ENCODE data around the gene SCD5.

Gene SCD5

DNA sequence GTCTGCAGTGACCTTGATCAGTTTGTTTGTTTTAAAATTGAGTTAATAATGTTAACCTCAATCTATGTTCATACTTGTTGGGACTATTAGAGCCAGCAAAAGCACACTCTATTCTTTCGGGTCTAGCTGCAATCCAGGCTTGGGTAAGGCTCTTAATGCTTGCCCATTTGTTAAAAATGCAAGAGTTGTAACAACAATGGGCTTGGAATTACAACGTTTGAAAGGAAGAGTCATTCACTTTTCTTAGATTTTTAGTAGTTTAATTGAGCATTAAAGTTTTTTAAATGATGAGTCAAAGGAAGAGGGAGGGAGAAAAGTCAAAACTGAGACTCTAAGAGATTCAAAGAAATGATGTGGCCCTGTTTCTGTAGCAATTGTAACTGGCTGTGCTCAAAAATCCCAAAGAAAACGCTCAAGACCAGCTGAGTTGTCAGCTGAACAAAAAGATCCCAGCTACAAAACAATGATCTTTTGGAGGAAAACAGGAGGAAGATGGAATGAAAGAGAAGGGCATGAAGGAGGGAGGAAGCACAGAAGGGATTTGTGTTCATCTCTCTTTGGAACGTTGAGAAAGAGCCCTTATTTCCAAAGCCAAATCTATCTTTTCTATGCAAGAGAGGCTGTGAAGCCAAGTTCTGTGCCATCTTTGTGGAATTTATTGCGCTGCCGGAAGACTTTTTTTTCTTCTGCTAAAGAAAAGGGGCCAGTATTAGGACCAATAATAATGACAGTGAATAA, 5.5 kb downstream of the SCD5 start:
- no peak for DNase-seq

DNA sequence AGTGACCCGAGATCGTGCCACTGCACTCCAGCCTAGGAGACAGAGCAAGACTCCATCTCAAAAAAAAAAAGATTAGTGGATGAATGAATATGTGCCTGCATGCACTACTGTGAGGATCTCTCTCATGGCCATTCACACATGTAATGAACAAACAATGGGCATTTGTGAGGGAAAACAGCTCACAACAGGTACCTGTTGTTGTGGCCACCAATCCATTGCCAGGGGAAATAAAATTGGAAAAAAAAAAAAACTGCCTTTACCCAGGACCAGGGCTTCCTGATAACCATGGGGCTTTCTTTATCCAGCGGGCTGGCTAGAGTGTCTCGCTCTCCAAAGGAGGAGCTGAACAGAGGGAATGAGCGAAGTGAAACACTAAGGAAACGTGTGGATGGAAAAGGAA, 7.4 kb downstream of the SCD5 start:
- no peak for DNase-seq

DNA sequence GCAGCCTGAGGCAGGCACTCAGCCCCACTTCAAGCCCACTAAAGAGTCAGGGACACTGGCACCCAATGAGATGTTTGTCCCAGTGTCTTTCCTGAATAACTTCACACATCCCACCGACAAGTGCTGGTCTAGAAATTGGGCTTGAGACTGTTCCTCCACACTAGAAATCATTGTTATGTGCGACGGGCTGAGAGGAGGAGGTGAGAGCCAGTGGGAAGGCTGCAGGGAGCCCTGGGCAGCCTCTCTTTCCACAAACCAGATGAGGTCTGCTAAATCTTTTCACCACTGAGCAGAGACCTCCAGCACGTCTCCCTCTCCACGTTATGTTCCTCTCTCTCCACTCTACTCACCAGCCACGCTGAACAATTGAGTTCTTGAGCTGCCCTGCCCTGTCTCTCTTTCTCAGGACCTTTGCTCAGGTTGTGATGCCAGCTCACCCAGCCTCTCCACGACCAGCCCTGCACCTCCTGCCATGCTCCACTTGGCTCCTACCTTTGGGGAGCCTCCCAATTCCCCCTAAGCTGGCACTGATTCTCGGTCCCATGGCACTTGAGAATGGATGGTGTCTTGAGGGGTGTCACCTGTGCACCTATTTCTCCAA, 8.4 kb downstream of the SCD5 start:
- no peak for DNase-seq

DNA sequence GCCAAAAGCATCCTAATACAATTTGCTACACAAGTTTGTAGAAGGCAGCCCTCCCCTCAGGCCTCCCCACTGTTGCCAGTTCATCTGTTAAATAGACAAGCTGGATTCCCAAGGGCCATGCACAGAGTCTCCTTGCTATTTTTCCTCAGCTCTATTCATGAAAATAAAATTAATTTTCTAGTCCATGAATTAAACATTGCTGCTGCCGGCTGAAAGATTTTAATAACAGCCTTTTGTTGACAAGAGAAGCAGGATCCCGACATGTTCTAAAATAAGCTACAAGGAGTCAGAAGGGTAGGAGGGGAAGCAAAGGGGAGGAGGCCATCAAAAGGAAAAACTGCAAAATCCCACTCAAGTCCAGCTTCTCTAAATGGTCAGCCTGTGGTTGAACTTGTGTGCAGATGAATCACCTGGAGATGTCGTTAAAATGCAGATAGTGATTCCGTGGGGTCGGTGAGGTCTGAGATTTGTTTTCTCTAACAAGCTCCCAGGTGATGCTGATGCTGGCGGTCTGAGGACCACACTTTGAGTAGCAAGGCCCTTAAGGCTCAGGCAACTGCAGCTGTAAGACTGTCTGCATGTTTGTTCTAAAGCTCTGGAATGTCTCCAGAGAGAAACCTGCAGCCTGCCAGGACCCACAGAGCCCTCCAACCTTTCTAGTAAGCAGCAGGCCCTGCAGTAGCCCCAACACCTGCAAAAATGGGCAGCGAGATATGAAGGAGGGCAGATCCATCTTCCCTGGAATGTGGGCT, 9.4 kb downstream of the SCD5 start:
- no peak for DNase-seq

DNA sequence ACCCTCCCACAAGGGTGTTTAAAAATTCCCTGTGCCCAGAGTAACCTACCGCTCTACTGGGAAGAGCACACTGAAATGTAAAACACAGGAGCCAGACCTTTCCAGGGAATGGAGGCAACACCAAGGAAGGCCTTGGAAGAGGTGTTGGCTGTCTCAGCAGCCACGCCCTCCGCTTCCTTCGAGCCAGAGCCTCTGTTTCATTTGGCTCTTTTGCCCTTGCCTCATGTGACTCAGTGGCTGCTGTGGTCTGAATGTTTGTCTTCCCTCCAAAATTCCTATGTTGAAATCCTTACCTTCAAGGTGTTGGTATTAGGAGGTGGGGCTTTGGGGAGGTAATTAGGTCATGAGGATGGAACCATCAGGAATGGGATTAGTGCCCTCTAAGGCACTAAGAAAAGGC, 11.3 kb downstream of the SCD5 start:
- DNase-seq: no peak

DNA sequence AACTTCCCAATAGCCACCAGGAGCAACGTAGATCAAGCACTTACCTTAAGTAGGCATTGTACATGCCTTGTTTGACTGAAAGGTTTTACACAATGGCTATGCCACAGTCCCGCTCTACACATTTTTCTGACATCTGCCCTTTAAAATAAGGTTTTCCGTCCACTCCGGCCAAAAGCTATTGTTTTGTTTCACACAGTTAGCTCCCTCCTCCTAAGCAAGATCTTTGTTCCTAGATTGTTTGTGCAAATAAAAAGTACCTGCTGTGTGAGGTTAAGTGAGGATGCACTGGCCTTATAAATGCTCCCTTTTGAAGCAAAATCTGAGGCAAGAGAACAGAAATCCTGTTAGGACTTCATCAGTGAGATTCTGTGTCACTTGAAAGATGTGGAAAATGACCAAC, 11.8 kb downstream of the SCD5 start:
- no peak for DNase-seq

DNA sequence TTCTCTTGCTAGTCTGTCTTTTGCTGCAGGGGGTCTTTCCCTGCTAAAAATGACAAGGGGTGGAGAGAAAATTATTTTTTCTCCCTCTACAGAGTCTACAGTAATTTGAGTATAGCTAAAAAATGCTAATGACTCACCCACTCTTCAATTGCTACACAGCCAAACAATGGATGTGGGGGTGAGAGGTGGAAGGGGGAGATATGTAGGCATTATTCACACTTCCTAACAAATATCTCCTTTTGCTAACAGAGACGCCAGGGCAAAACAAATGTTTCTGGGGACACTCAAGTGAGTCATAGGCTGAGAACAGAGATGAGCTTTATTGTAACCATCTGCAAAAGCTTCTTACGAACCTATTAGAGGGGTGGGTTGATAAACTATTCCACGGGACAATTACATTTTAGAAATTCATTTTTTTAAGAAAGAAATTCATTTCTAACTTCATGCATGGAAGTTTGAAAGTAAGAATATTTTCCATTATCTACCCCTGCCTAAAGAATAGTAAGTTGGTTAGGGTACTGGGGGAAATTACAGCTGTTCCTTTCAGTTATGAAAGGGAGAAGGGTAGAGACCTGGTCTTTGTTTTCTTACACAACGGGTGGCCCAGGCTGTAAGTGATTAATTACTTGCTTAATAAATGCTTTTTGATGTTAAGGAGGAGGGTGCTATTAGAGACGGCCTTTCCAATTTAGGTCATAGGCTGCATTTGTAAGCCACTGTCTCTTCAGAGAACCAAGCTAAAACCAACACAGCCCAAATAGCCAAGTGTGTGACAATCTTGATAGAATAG, 12.8 kb downstream of the SCD5 start:
- DNase-seq: no peak

DNA sequence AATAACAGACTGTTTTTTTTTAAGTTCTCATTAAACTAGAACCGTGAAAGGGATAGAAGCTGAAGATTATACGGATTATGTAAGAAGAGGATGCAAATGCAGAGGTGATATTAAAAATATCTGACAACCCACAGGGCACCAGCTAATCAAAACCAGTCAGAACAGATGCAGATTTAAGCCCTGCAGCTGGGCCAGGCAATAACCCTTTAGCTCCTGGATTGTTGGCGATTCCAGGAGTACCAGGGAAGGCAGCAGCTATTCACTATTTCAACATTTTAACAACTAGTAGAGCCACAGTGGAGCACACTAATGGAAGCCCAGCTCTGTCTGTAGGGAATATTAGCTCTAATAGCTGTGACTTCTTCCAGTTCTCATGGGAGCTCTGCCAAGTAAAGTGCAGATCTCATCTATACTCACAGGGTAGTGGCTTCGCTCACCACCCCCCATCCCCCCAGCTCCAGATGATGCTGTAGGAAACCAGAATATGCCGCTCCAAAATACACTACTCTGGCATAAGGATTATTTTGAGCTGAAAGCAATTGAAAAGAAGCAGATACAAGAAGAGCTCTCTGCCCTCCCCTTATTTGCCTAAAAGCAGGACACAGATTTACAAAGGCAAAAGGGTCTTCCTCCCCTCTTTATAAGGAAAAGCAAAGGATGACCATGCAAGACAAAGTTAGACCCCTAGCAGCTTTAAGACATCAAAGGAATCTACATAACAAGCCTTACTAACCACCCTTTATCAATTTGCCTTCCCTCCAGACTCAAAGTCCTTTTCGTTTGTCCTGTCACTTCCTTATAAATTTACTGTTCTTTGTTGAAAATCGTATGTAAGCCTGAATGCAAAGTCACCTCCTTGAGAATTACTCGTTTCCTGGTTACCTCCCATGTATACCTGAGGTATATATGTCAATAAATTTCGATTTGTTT, 13.7 kb downstream of the SCD5 start:
- DNase-seq: no peak

DNA sequence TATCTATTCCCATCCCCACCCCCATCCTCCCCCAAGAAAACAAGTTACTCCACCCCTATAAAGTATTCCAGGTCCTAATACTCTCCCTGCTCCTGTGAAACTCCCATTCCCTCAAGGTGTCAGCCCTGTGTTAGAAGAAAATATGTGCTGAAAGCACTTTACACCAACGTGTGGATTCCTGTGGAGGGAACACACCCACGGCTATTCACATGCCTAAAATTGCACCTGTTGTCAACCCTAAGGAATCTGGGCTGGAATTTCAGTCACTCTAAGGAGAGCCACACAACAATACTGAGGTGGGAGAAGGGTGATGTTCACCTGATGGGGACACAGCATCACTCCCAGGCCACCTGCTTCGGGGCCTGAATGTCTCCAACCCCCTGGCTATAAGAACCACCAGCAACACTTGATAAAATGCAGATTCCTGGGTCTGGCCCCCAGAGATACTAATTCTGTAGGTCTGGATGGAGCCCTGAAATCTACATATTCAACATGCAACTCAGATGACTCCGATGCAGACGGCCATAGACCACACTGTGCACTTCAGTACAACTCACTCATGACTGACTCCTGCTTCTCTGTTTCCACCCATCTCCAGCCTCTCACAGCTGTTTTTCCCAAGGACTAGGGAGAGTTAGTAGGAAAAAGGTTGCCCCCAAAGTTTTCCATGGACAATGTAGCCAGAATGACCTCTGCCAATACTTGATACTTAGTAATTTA, 15.8 kb downstream of the SCD5 start:
- no peak for DNase-seq

DNA sequence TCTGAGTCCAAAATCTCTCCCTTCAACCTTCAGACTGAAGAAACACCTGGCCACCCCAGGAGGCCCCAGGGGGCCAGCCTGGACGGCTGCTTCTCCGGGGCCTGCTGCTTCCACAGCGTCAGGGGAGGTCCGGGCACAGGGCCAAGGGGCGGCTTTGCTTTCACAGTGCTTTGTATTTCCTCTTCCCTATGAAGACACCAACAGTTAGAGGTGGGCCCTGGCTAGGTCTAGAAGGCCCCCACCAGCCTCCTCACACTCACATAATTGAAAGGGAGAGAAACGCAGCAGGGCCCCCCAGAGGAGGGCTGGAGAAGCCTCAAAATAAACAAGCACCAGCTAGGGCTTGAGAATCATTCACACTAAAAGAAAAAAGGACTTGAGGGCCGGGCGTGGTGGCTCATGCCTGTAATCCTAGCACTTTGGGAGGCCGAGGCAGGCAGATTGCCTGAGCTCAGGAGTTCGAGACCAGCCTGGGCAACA, 17.8 kb downstream of the SCD5 start:
- no peak for DNase-seq

DNA sequence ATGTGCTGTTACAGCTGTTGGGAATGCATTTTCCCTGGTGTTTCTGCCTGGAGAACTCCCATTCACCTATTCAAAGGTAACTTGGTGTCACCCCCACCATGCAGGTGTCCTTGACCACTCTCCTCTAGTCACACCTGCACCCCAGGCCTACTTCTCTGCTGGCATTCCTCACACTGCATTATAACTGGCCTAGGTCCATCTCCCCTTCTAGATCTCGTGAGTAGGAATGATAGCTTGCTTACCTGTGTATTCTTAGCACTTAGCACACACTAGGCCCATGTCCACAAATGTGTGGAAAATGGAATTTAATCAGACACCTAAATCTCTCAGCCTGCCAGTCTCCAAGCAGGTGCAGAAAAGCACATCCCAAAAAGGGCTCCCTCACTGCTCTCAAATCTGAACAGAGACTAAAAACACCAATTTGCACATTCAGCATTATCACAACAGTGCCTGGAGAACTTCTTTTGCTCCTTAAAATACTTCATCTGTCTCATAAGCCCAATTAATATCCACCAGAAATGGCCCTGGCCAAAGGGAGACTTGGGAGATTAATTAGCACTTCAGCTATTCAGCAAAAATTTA, 18.3 kb downstream of the SCD5 start:
- no peak for DNase-seq

DNA sequence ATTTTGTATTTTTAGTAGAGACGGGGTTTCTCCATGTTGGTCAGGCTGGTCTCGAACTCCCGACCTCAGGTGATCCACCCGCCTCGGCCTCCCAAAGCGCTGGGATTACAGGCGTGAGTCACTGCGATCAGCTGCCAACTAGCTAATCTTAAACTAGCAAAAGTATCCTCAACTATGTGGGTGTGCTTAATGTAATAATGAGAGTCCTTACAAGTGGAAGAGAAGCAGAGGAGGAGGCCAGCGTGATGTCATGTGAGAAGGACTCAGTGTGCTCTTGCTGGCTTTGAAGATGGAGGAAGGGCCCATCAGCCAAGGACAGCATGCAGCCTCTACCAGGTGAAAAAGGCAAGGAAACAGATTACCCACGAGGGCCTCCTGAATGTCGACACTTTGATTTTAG, 19.6 kb downstream of the SCD5 start:
- DNase-seq: no peak

DNA sequence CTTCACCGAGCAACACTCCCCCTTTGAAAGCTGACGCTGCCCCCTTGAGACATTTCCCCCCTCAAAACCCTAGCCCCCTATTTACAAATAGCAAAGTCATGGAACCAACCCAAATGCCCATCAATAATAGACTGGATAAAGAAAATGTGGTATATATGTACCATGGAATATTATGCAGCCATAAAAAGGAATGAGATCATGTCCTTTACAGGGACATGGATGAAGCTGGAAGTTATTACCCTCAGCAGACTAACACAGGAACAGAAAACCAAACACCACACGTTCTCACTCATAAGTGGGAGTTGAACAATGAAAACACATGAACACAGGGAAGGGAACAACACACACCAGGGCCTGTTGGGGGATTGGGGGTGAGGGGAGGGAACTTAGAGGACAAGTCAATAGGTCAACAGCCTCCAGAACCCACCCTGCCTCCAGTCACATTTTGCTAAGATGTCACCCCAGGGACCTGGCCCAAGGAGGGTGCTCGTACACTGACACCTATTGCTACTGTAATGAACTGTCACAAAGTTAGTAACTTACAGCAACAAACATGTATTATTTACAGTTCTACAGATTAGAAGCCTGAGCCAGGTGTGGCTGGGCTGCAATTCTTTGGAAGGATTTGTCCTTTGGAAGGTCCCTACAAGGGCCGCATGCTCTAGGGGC, 20.6 kb downstream of the SCD5 start:
- DNase-seq: no peak

DNA sequence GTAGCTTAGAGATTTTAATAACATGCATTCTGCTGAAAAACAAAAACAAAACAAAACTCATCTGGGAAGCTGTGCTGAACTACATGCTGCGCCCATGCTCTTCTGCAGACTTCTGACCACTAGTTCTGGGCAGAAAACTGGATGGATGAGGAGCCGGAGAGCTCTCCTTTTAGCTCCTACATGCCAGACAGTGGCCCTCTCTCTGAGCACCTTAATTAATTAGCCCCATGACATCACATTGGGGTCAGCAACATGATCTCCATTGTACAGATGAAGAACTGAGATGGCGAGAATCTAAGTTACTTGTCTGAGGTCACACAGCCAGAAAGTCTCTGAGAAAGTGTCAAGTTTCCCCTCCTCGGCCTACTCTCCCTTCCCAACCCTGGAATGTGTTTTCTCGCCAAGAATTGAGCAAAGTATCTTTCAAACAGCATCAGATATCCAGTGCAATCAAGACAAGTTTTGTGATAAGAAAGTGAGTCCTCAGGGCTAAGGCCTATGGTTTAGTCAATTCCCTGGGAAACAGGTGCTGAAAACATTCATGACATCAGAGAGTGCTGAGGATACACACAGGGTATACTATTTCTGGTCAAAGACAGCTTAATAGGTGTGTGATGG, 21.6 kb downstream of the SCD5 start:
- no peak for DNase-seq

DNA sequence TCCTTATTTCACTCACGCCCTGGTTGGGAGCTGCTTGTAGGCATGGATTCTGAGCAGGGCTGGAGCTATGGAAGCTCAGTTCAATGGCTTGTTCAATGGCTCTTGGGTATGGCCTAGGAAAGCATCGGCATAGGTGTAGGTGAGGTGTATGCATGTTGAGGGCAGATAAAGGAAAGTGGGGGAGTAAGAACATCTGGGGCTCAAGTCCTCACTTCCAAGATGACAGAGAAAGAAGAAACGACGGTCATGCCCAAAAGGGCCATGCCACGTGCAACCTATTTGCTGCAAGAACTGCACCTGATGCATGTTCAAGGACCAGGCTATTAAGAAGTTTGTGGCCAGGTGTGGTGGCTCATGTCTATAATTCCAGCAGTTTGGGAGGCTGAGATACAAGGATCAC, 23.4 kb downstream of the SCD5 start:
- no peak for DNase-seq

DNA sequence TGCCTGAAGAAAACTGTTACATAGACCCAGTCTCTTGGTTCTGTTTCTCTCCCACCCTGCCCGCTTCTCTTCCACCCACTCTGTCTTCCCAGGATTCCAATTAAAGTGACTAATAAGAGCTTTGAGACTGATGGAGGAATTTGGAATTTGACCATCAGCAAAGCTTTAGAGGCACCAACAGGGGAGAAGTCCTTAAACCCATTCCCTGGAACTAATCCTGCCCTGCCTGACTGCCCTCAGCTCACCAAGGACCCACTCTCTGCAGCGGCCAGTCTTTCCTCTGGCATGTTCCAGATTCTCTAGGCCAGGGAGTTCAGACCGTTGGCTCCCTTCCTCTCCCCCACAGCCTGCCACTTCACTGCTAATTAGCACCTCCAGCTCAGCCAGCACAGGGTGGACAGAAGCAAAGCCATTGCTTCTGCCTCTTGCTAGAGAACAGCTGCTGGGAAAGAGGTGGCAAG, 23.9 kb downstream of the SCD5 start:
- no peak for DNase-seq

DNA sequence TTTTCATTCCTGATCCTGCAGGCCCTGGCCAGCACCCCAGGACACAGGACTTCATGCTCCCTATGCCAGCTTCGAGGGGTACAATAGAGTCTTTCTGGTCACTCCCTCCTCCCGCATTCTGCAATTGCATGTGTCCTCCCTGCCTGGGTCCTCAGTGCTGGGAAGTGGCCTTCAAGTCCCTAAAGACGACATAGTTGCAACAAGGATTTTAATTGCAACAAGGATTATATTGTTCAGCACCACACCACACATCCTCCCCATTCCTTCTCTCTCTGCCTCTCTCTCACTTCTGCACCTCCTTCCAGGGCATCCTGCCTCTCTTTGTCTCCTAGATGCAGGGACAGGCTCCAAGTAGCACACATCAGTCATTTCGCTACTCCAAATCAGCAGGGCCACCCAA, 25.5 kb downstream of the SCD5 start:
- no peak for DNase-seq

DNA sequence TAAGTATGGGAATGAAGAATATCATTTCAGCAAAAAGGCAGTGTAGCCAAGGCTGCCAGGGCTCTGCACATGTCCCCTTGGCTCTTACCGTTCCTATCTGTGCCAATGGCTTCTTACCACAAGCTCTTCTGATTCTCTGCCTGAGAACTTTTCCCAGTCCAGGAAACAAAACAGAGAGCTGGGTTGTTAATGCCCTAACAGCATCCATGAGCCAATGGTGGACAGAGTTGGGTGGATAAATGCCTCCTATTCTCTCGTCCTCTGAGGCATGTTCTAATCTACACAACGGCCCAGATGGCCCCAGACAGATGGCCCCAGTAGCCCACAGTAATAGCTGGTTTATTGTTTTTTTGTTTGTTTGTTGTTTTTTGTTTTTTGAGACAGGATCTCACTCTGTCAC, 28.0 kb downstream of the SCD5 start:
- no peak for DNase-seq

DNA sequence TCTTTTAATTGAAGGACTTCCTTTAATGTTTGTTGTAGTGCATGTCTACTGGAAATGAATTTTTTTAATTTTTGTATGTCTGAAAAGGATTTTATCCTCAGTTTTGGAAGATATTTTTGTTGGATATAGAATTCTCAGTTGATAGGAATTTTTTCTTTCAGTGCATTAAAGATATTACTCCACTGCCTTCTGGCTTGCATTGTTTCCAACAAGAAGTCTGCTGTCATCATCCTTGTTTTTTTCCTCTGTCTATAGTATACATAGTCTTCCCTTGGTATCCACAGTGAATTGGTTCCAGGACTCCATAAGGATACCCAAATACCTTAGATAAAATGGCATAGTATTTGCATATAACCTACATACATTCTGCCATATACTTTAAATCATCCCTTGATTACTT, 33.5 kb downstream of the SCD5 start:
- DNase-seq: no peak

DNA sequence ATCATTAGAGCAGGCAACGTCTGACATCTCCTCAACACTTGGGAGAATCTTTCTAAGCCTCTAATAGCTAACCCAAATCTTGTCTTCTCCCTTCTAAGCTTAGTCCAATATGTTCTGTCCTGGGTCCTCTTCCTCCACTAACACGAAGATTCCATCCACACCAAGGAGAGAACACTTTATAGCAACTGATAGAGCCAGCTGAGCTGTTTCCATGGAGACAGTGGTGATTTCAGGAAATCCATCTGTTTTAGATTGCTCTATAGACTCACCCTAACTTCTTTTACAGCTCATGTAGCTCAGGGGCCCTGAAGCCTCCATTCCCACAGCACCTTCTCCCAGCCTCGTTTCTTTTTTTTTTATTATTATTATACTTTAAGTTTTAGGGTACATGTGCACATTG, 37.4 kb downstream of the SCD5 start:
- DNase-seq: no peak
